HCT116 (cell line): ENCODE data around the gene PRPS1L1. TPM values are rescaled to one million over a fixed set of nuclear protein-coding genes. Genes with fewer than 3 reads are reported as not detected.

Source experiments
- ATAC-seq: fragments of 200-7000 bp; cut with Tn5 transposase; 2 replicates; pipeline ENCODE4 v1.9.1; 2020; ENCODE audit warnings: mild to moderate bottlenecking, moderate library complexity
- BruUV-seq: library from RNA; stranded (reverse); fragments of 400-500 nt; replicated peaks from 2 replicates; lab custom pipeline; 2021; lab: Mats Ljungman, UMichigan
- CTCF ChIA-PET: fragments of 300-600 bp; sonication (Branson Sonifier 250); formaldehyde crosslinking; loops from one replicate; lab custom pipeline; 2021; ENCODE audit warnings: antibody characterized with exemption; lab: Charles Lee
- POLR2A ChIA-PET: fragments of 300-600, 350-600 bp; sonication (Branson Sonifier 250); formaldehyde crosslinking; loops from one replicate; lab custom pipeline; 2021; ENCODE audit warnings: antibody characterized with exemption; lab: Charles Lee
- RAD21 ChIA-PET, 2 experiments: fragments of 300-600 bp; sonication (Branson Sonifier 250); formaldehyde crosslinking; loops; one replicate each; lab custom pipeline; 2023; ENCODE audit warnings: low total read pairs in 2 of 2; ENCODE audit not compliant: uncharacterized antibody in 2 of 2, unreplicated experiment in 2 of 2, low non-redundant PET in 1 of 2; lab: Charles Lee
- DNase-seq: peaks from one replicate; pipeline ENCODE4 v3.0.0-alpha.2; 2010; ENCODE audit warnings: low read depth, low spot score
- H2AFZ ChIP-seq: fragments of 200-600 bp; shearing (Covaris generic), sonication (generic); 2 replicates; pipeline ENCODE4 v1.6.1; 2017; ENCODE audit warnings: low read depth, mixed run types, mixed read lengths, antibody characterized with exemption, low read length; ENCODE audit not compliant: poor library complexity, severe bottlenecking
- H3K27ac ChIP-seq: 2 replicates; pipeline ENCODE4 v1.5.1; 2012; ENCODE audit warnings: low read depth, low read length
- H3K27me3 ChIP-seq: fragments of 200-600 bp; sonication (generic); 2 replicates; pipeline ENCODE4 v1.6.1; 2016; ENCODE audit warnings: mixed run types, low read length, mixed read lengths; ENCODE audit not compliant: insufficient read depth
- H3K36me3 ChIP-seq, 2 experiments: fragments of 200-500 bp in 1 of 2; fragments of 200-600 bp in 1 of 2; sonication (Bioruptor generic) in 1 of 2; sonication (generic) in 1 of 2; 2 replicates each; pipeline versions ENCODE4 v1.5.1 to v1.6.1; 2014 to 2016; ENCODE audit warnings: low read length in 2 of 2, inconsistent platforms in 1 of 2, mixed read lengths in 1 of 2, mixed run types in 1 of 2; ENCODE audit not compliant: insufficient read depth in 2 of 2, control insufficient read depth in 1 of 2
- H3K4me1 ChIP-seq, 2 experiments: fragments of 200-600 bp in 1 of 2; sonication (generic) in 1 of 2; 2 replicates each; pipeline versions ENCODE4 v1.5.1 to v1.6.1; 2012 to 2017; ENCODE audit warnings: low read length in 2 of 2, inconsistent platforms in 1 of 2, mild to moderate bottlenecking in 1 of 2, mixed read lengths in 1 of 2, mixed run types in 1 of 2, moderate library complexity in 1 of 2; ENCODE audit not compliant: insufficient read depth in 2 of 2, control insufficient read depth in 1 of 2
- H3K4me2 ChIP-seq: fragments of 200-600 bp; sonication (generic); 2 replicates; pipeline ENCODE4 v1.6.1; 2017; ENCODE audit warnings: mixed run types, low read length, mixed read lengths
- H3K4me3 ChIP-seq, 2 experiments: fragments of 200-600 bp in 1 of 2; sonication (generic) in 1 of 2; replicated peaks in 1 of 2; 2 replicates each; pipeline ENCODE4 v1.5.1; 2011 to 2016; ENCODE audit warnings: low read length in 2 of 2, control low read depth in 1 of 2, low read depth in 1 of 2, mild to moderate bottlenecking in 1 of 2, mixed read lengths in 1 of 2, mixed run types in 1 of 2
- H3K79me2 ChIP-seq: fragments of 200-600 bp; sonication (generic); 2 replicates; pipeline ENCODE4 v1.6.1; 2017; ENCODE audit warnings: mild to moderate bottlenecking, mixed run types, low read length, moderate library complexity, mixed read lengths; ENCODE audit not compliant: insufficient read depth
- H3K9ac ChIP-seq: fragments of 200-600 bp; sonication (generic); 2 replicates; pipeline ENCODE4 v1.6.1; 2016; ENCODE audit warnings: low read length, mixed read lengths
- H3K9me2 ChIP-seq: fragments of 200-600 bp; sonication (generic), shearing (Covaris generic); 2 replicates; pipeline ENCODE4 v1.6.1; 2017; ENCODE audit warnings: mixed run types, mild to moderate bottlenecking, moderate library complexity; ENCODE audit not compliant: insufficient read depth
- H3K9me3 ChIP-seq, 2 experiments: fragments of 200-500 bp in 1 of 2; fragments of 200-600 bp in 1 of 2; sonication (Bioruptor generic) in 1 of 2; sonication (generic) in 1 of 2; 2 replicates each; pipeline ENCODE4 v1.6.1; 2014 to 2017; ENCODE audit warnings: low read length in 2 of 2, mixed read lengths in 2 of 2, inconsistent platforms in 1 of 2, low read depth in 1 of 2, mild to moderate bottlenecking in 1 of 2, mixed run types in 1 of 2, moderate library complexity in 1 of 2; ENCODE audit not compliant: control insufficient read depth in 1 of 2, insufficient read depth in 1 of 2
- H4K20me1 ChIP-seq: fragments of 200-600 bp; sonication (generic), shearing (Covaris generic); 2 replicates; pipeline ENCODE4 v1.6.1; 2017; ENCODE audit warnings: mixed run types, mild to moderate bottlenecking, moderate library complexity; ENCODE audit not compliant: insufficient read depth
- CBX3 ChIP-seq: IDR thresholded peaks from 2 replicates; pipeline ENCODE4 v1.6.1; 2012; ENCODE audit warnings: low read depth
- EGR1 ChIP-seq: IDR thresholded peaks from 2 replicates; pipeline ENCODE4 v1.6.1; 2012; ENCODE audit warnings: low read depth
- ELF1 ChIP-seq: IDR thresholded peaks from 2 replicates; pipeline ENCODE4 v1.6.1; 2012; ENCODE audit warnings: low read depth, borderline replicate concordance
- JUND ChIP-seq: IDR thresholded peaks from 2 replicates; pipeline ENCODE4 v1.6.1; 2012
- POLR2A ChIP-seq: IDR thresholded peaks from 2 replicates; pipeline ENCODE4 v1.7.0; 2011; ENCODE audit warnings: borderline replicate concordance; ENCODE audit not compliant: insufficient read depth, insufficient read length; ENCODE audit errors: extremely low read depth
- ZBTB33 ChIP-seq: IDR thresholded peaks from 2 replicates; pipeline ENCODE4 v1.6.1; 2011; ENCODE audit warnings: mild to moderate bottlenecking, low read length, moderate library complexity; ENCODE audit not compliant: insufficient replicate concordance; ENCODE audit errors: extremely low read depth
- ZFX ChIP-seq: fragments of 450-650 bp; IDR thresholded peaks from 2 replicates; pipeline ENCODE4 v1.6.1; 2017
- intact Hi-C: fragments of 100-400 bp; cut with micrococcal nuclease; formaldehyde crosslinking; loops from 2 replicates; pipeline ENCODE4 v1.10.0; 2022
- total RNA-seq: library from RNA; stranded (reverse); gene quantifications from one replicate; pipeline ENCODE4 v1.2.1, GENCODE V29; 2021; ENCODE audit not compliant: unreplicated experiment
- TF ChIP-seq, protein P1 (sequence below): IDR thresholded peaks from 2 replicates; pipeline ENCODE4 v1.6.1; 2012; ENCODE audit warnings: low read depth

Gene PRPS1L1
- total RNA-seq, 1 experiment from 2014 or later, result not detected

DNA sequence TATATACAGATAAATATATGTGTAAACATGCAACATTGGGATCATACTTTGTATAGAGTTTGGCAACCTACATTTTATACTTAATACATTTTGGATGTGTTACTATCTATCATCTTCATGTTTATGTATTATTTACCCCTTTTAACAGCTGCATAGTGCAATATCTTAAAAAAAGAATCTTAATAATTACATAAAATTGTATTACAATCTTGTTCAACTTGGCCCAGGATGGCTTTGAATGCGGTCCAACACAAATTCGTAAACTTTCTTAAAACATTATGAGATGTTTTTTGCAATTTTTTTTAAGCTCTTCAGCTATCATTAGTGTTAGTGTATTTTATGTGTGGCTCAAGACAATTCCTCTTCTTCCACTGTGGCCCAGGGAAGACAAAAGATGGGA, 26.3 kb upstream of the PRPS1L1 start:
- ChIA-PET RAD21 (no interaction called here), CTCF (interaction anchor here (1.7 kb wide), 1 partner anchor 10 kb away, joined by 5 read pairs; no protein-coding TSS in a partner anchor), POLR2A (no interaction called here)
- ATAC-seq (no peak), DNase-seq (no peak)
- TF ChIP-seq POLR2A, result no peak
- no peak for TF ChIP-seq ZBTB33
- no peak for TF ChIP-seq ZFX
- TF ChIP-seq JUND, result no peak
- TF ChIP-seq ELF1, result no peak
- TF ChIP-seq, protein P1, sequence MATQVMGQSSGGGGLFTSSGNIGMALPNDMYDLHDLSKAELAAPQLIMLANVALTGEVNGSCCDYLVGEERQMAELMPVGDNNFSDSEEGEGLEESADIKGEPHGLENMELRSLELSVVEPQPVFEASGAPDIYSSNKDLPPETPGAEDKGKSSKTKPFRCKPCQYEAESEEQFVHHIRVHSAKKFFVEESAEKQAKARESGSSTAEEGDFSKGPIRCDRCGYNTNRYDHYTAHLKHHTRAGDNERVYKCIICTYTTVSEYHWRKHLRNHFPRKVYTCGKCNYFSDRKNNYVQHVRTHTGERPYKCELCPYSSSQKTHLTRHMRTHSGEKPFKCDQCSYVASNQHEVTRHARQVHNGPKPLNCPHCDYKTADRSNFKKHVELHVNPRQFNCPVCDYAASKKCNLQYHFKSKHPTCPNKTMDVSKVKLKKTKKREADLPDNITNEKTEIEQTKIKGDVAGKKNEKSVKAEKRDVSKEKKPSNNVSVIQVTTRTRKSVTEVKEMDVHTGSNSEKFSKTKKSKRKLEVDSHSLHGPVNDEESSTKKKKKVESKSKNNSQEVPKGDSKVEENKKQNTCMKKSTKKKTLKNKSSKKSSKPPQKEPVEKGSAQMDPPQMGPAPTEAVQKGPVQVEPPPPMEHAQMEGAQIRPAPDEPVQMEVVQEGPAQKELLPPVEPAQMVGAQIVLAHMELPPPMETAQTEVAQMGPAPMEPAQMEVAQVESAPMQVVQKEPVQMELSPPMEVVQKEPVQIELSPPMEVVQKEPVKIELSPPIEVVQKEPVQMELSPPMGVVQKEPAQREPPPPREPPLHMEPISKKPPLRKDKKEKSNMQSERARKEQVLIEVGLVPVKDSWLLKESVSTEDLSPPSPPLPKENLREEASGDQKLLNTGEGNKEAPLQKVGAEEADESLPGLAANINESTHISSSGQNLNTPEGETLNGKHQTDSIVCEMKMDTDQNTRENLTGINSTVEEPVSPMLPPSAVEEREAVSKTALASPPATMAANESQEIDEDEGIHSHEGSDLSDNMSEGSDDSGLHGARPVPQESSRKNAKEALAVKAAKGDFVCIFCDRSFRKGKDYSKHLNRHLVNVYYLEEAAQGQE, result no peak
- no peak for TF ChIP-seq EGR1
- TF ChIP-seq CBX3, result no peak
- Histone ChIP-seq H3K79me2 (no peaks in the 10 kb centered on the region), H3K9me3 (no peaks in the 10 kb centered on the region), H3K36me3 (no peaks in the 10 kb centered on the region), H3K4me2 (no peak overlapping the region), H3K4me1 (no peaks in the 10 kb centered on the region), H3K27ac (no peak overlapping the region), H3K4me3 (no peak overlapping the region), H3K9ac (no peak overlapping the region), H2AFZ (no peak overlapping the region), H3K27me3 (no peaks in the 10 kb centered on the region), H4K20me1 (no peaks in the 10 kb centered on the region), H3K9me2 (no peaks in the 10 kb centered on the region)
- intact Hi-C loops, result no loop called here
- BruUV-seq, result no TSS peak
